Bronchial epithelial cell (primary cell): ENCODE measurements around the gene PLEKHM2. TPM values are rescaled to one million over a fixed set of nuclear protein-coding genes. Genes with fewer than 3 reads are reported as not detected.

ENCODE experiments used
- DNase-seq: peaks from one replicate; pipeline ENCODE4 v3.0.0-alpha.2; 2010; ENCODE audit warnings: low read depth
- FAIRE-seq: peaks from 2 replicates; lab custom pipeline; 2011; peaks lifted over from hg19 to GRCh38; lab: Jason Lieb, UNC
- H3K27me3 ChIP-seq: 2 replicates; pipeline ENCODE4 v1.5.1; 2011; ENCODE audit warnings: low read length; ENCODE audit not compliant: control insufficient read depth, insufficient read depth
- H3K36me3 ChIP-seq: 2 replicates; pipeline ENCODE4 v1.5.1; 2011; ENCODE audit warnings: low read length; ENCODE audit not compliant: control insufficient read depth, insufficient read depth
- H3K4me3 ChIP-seq: 2 replicates; pipeline ENCODE4 v1.5.1; 2011; ENCODE audit warnings: mild to moderate bottlenecking, low read depth, low read length, control low read depth
- CTCF ChIP-seq: IDR thresholded peaks from 2 replicates; pipeline ENCODE4 v1.5.1; 2011; ENCODE audit warnings: mild to moderate bottlenecking, moderate library complexity, low read length, control low read depth, inconsistent platforms; ENCODE audit not compliant: insufficient read depth, severe bottlenecking
- total RNA-seq: library from RNA; depleted of rRNA; stranded (reverse); fragments of >200 nt; gene quantifications from 2 replicates; pipeline ENCODE4 v1.2.1, GENCODE V29; 2014

The PLEKHM2 gene
- total RNA-seq, 1 donor from 2014 or later, result 60.6 TPM

GRCh38 chr1:15683345-15684039, 628 bp upstream of the PLEKHM2 start:
- TF ChIP-seq CTCF, result no peak
- DNase-seq (no peak), FAIRE-seq (no peak)
- no peaks in the 10 kb centered on the region for H3K36me3 ChIP-seq
- peak overlapping the region; percentile 68 for H3K4me3 ChIP-seq
- H3K27me3 ChIP-seq, result no peaks in the 10 kb centered on the region

- Histone ChIP-seq H3K36me3 (no peaks in the 10 kb centered on the region), H3K27me3 (no peaks in the 10 kb centered on the region), H3K4me3 (peak overlapping the region; percentile 68)
- no peak for TF ChIP-seq CTCF
- FAIRE-seq (no peak), DNase-seq (no peak)
These were observed 560 bp downstream of the PLEKHM2 start for GRCh38 chr1:15684468-15685291.

- FAIRE-seq, result no peak
- TF ChIP-seq CTCF, result no peak
- peak overlapping the region; percentile 68 for H3K4me3 ChIP-seq
- H3K36me3 ChIP-seq, result no peaks in the 10 kb centered on the region
- peak; percentile 40 for DNase-seq
- H3K27me3 ChIP-seq, result no peaks in the 10 kb centered on the region
These were observed 1.7 kb downstream of the PLEKHM2 start for GRCh38 chr1:15685820-15686219.

GRCh38 chr1:15687446-15687845, 3.3 kb downstream of the PLEKHM2 start:
- Histone ChIP-seq H3K36me3 (no peaks in the 10 kb centered on the region), H3K27me3 (no peaks in the 10 kb centered on the region), H3K4me3 (no peak overlapping the region)
- DNase-seq (no peak), FAIRE-seq (no peak)
- no peak for TF ChIP-seq CTCF

GRCh38 chr1:15690317-15690716, 6.2 kb downstream of the PLEKHM2 start:
- Histone ChIP-seq H3K4me3 (no peak overlapping the region), H3K36me3 (no peaks in the 10 kb centered on the region), H3K27me3 (no peaks in the 10 kb centered on the region)
- FAIRE-seq, result no peak
- no peak for DNase-seq
- TF ChIP-seq CTCF, result no peak
